Gastrocnemius medialis (tissue), 4 donors: ENCODE measurements around the gene C12orf75.

Experiments
- POLR2A ChIP-seq, 2 donors: fragments of 450-650 bp; IDR thresholded peaks; one replicate each; pipeline ENCODE4 v1.6.1; 2017; ENCODE audit warnings: antibody characterized with exemption in 2 of 2, mild to moderate bottlenecking in 2 of 2, moderate library complexity in 2 of 2
- TF ChIP-seq, protein P1 (sequence below), 5 experiments: fragments of 450-650 bp in 3 of 5; fragments of 200-600 bp in 2 of 5; sonication (generic) in 2 of 5; IDR thresholded peaks in 4 of 5; conservative IDR thresholded peaks in 1 of 5; 1 replicate in 4 of 5; 2 replicates in 1 of 5; pipeline ENCODE4 v1.5.1; 2016 to 2019; ENCODE audit warnings: antibody characterized with exemption in 5 of 5, mild to moderate bottlenecking in 3 of 5, moderate library complexity in 3 of 5

DNA sequence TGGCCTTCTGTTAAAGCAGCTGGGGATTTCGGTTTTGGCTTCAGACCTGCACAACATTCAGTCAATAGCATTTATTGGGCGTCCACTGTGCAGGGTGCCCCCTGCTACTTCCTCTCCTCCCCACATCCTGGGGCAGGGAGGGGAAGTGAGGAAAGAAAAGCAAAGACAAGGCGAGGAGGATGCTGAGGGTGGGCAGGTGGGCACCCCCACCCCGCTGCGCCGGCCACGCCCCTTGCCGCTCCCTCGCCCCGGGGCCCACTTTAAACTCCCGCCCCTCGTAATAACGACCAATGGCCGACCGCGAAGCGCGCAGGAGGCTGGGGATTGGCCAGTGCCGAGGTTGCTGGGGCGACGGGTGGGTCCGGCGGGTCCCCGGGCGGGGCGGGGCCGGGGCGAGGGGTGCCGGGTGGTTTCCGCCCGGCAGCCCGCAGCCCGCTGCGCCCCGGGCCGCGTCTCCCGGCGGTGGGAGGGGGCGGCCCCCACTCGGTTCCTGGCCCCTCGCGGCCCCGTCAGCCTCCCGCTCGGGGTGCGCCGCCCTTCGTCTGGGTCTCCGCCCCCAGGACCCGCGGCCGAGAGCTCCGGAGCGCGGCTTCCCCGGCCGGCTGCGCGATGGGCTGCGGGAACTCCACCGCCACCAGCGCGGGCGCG, at the start of gene C12orf75:
- TF ChIP-seq, protein P1, sequence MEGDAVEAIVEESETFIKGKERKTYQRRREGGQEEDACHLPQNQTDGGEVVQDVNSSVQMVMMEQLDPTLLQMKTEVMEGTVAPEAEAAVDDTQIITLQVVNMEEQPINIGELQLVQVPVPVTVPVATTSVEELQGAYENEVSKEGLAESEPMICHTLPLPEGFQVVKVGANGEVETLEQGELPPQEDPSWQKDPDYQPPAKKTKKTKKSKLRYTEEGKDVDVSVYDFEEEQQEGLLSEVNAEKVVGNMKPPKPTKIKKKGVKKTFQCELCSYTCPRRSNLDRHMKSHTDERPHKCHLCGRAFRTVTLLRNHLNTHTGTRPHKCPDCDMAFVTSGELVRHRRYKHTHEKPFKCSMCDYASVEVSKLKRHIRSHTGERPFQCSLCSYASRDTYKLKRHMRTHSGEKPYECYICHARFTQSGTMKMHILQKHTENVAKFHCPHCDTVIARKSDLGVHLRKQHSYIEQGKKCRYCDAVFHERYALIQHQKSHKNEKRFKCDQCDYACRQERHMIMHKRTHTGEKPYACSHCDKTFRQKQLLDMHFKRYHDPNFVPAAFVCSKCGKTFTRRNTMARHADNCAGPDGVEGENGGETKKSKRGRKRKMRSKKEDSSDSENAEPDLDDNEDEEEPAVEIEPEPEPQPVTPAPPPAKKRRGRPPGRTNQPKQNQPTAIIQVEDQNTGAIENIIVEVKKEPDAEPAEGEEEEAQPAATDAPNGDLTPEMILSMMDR (IDR thresholded peaks at IDR 0.05 in 4 of 5, conservative IDR thresholded peaks at IDR 0.05 in 1 of 5): no peak
- peak in 1 of 2 donors; percentile 14 for TF ChIP-seq POLR2A (IDR thresholded peaks at IDR 0.05)
